ENCODE results near the gene PDE8A. TPM values are rescaled to one million over a fixed set of nuclear protein-coding genes. Genes with fewer than 3 reads are reported as not detected.

The PDE8A gene
- total and polyA plus RNA-seq, 3 donors from 2014 or later, result 27.8 to 67.8 (median 67.3) TPM

GRCh38 chr15:85116066-85116465 lies 134.4 kb downstream of the PDE8A start:
- no peaks in the 10 kb centered on the region for H3K4me1 ChIP-seq
- no peak overlapping the region for H3K4me3 ChIP-seq
- no peak overlapping the region for H3K27ac ChIP-seq
- no peaks in the 10 kb centered on the region for H3K9me3 ChIP-seq
- DNase-seq, result no peak
- intact Hi-C loops (cut with DNase I; ENCODE audit: low total_unique reads), result no loop called here
- no peaks in the 10 kb centered on the region for H3K36me3 ChIP-seq (ENCODE audit: low read depth, missing control alignments)
- no peaks in the 10 kb centered on the region for H3K27me3 ChIP-seq
- WGBS, 2 donors, result 100% methylated on average over 1 of the region's 1 CpG
- TF ChIP-seq CTCF (IDR thresholded peaks at IDR 0.05) (no peak), POLR2A (IDR thresholded peaks at IDR 0.05) (no peak)

DNA sequence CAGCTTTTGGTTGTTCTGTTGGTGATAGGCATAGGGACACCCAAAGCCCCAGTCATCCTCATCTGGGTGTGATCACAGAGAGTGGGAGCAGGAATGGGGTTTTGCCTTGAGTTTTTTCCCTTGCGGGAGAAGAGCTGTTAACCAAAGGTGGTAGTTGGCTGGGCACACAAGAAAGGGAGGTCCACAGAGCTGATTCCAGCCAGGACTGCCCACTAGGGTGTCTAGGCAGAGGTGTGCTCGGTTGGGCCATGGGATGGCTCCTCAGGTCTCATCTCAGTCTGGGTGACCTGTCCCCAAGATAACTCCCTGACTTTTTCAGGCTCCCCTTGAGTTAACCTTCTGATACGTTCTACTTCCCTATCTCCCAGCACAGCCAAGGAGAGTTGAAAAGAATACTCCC lies 134.8 kb downstream of the PDE8A start:
- H3K4me1 ChIP-seq, result no peaks in the 10 kb centered on the region
- H3K9me3 ChIP-seq, result no peaks in the 10 kb centered on the region
- H3K27ac ChIP-seq, result no peak overlapping the region
- no peak overlapping the region for H3K4me3 ChIP-seq
- intact Hi-C loops (cut with DNase I; ENCODE audit: low total_unique reads), result no loop called here
- no peaks in the 10 kb centered on the region for H3K27me3 ChIP-seq
- no peak for TF ChIP-seq CTCF (IDR thresholded peaks at IDR 0.05)
- TF ChIP-seq POLR2A (IDR thresholded peaks at IDR 0.05), result no peak
- DNase-seq, result no peak
- WGBS, 2 donors, result 88 to 95% methylated on average over 3 of the region's 3 CpGs
- H3K36me3 ChIP-seq (ENCODE audit: low read depth, missing control alignments), result no peaks in the 10 kb centered on the region

DNA sequence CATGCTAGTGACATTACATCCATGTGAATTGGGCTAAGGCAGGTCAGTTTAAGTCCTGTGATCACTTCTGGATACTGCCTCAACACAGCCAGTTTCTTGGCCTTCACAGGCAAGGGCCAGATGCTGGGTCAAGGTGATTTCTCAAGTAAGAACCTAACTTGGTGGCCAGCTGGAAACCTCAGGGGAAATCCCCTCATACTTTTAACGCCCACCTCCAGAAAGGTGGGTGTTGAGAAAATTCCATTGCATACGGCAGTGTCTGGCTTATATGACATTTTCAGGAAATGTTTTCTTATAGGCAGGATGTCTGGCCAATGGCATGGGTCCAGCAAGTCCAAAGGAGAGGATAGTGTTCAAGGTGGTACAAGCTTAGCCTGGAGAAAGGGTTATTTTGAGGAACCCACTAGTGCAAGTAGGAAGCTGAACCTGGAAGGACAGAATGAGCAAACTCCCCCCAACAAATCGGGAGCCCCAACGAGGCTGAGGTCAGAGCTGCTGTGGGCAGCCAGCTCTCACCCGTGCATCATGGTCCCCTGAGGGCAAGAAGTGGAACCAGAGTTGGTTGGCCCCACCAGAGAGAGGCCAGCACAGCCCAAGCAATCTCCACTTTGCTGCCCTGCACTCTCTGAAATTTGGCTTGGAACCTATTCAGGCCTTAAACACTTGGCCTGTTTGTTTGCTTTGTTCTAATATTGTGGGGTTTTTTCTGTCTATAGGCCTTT lies 135.4 kb downstream of the PDE8A start:
- H3K9me3 ChIP-seq, result no peaks in the 10 kb centered on the region
- TF ChIP-seq POLR2A (IDR thresholded peaks at IDR 0.05) (no peak), CTCF (IDR thresholded peaks at IDR 0.05) (no peak)
- no peaks in the 10 kb centered on the region for H3K27me3 ChIP-seq
- no peak overlapping the region for H3K27ac ChIP-seq
- intact Hi-C loops (cut with DNase I; ENCODE audit: low total_unique reads), result no loop called here
- no peaks in the 10 kb centered on the region for H3K36me3 ChIP-seq (ENCODE audit: low read depth, missing control alignments)
- 70 to 80% methylated on average over 5 of the region's 5 CpGs for WGBS, 2 donors
- DNase-seq, result no peak
- H3K4me3 ChIP-seq, result no peak overlapping the region
- H3K4me1 ChIP-seq, result no peaks in the 10 kb centered on the region

GRCh38 chr15:85118173-85118572 lies 136.5 kb downstream of the PDE8A start:
- TF ChIP-seq CTCF (IDR thresholded peaks at IDR 0.05) (no peak), POLR2A (IDR thresholded peaks at IDR 0.05) (no peak)
- Histone ChIP-seq H3K36me3 (ENCODE audit: low read depth, missing control alignments) (no peaks in the 10 kb centered on the region), H3K27ac (no peak overlapping the region), H3K4me3 (no peak overlapping the region), H3K9me3 (no peaks in the 10 kb centered on the region), H3K27me3 (no peaks in the 10 kb centered on the region), H3K4me1 (no peaks in the 10 kb centered on the region)
- no peak for DNase-seq
- intact Hi-C loops (cut with DNase I; ENCODE audit: low total_unique reads), result no loop called here
- WGBS, 2 donors, result 93 to 100% methylated on average over 4 of the region's 4 CpGs

DNA sequence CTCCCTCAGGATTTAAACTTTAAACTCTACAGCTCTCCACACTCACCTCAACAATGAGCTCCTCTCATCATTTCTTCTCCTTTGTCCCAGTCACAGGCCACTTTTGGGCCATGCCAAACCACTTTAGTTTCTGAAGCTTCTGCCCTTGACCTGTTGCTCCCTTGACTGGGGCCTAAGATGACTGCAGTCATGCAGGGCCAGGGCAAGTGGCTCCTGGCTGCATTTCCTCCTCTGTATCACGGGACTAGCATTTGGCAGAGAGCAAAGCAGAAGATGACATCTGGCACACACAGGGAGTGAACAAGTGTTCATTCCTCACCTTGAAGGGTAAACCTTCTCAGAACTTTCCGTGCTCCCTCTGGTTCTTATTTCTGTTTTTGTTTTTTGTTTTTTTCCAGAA lies 136.9 kb downstream of the PDE8A start:
- no peaks in the 10 kb centered on the region for H3K27me3 ChIP-seq
- no peaks in the 10 kb centered on the region for H3K36me3 ChIP-seq (ENCODE audit: low read depth, missing control alignments)
- WGBS, 2 donors, result 61 to 62% methylated on average over 2 of the region's 2 CpGs
- no peak for TF ChIP-seq POLR2A (IDR thresholded peaks at IDR 0.05)
- no peak for TF ChIP-seq CTCF (IDR thresholded peaks at IDR 0.05)
- H3K4me1 ChIP-seq, result no peaks in the 10 kb centered on the region
- H3K9me3 ChIP-seq, result no peaks in the 10 kb centered on the region
- H3K27ac ChIP-seq, result no peak overlapping the region
- no peak for DNase-seq
- no peak overlapping the region for H3K4me3 ChIP-seq
- intact Hi-C loops (cut with DNase I; ENCODE audit: low total_unique reads), result no loop called here
